Activated CD8-positive, alpha-beta memory T cell treated with anti-CD3 and anti-CD28 coated beads, Interleukin-2, amount 50 U/mL, for 24 hours (primary cell): ENCODE results near the gene HNF1A.

ENCODE experiments used
- DNase-seq: peaks from one replicate; pipeline ENCODE4 v3.0.0-alpha.2; 2020; ENCODE audit errors: extremely low read depth

The HNF1A gene

GRCh38 chr12:120988658-120989057, 10.3 kb downstream of the HNF1A start:
- no peak for DNase-seq

- DNase-seq: no peak
Observed at GRCh38 chr12:120989687-120990086, 11.3 kb downstream of the HNF1A start.

DNA sequence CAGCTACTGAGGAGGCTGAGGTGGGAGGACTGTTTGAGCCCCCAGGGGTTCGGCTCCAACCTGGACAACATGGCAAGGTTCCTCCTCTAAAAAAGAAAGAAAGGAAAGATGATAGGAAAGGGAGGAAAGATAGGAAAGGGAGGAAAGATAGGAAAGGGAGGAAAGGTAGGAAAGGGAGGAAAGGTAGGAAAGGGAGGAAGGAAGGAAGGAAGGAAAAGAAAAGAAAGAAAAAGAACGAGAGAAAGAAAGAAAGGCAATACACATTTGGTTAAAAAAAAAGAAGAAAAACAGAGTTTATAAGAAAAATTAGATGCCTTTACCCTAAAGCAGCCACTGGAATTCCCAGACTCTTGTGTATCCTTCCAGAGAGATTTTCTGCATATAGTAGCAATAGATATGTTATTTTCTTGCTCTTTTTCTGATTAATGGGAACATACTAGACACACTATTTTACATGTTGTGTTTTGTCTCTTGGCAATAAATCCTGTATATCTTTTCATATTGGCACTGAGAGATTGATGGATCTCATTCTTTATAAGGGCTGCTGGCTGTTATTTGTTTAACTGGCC, 12.2 kb downstream of the HNF1A start:
- no peak for DNase-seq

GRCh38 chr12:120991965-120992364, 13.6 kb downstream of the HNF1A start:
- no peak for DNase-seq

- no peak for DNase-seq
Observed at GRCh38 chr12:120992989-120993388, 14.6 kb downstream of the HNF1A start.

- DNase-seq: no peak
Observed at GRCh38 chr12:120993496-120993895, 15.2 kb downstream of the HNF1A start.

DNA sequence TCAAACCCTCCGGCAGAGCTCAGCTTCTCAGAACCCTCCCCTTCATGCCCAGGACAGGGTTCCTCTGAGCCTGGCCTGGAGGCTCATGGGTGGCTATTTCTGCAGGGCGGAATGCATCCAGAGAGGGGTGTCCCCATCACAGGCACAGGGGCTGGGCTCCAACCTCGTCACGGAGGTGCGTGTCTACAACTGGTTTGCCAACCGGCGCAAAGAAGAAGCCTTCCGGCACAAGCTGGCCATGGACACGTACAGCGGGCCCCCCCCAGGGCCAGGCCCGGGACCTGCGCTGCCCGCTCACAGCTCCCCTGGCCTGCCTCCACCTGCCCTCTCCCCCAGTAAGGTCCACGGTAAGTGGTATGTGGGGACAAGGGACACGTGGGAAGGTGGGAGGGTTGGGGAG, 15.7 kb downstream of the HNF1A start:
- DNase-seq: no peak

GRCh38 chr12:120994589-120995337, 16.4 kb downstream of the HNF1A start:
- DNase-seq: no peak

- DNase-seq: no peak
Observed at GRCh38 chr12:120996133-120996746, 17.9 kb downstream of the HNF1A start.

- no peak for DNase-seq
Observed at GRCh38 chr12:120997448-120997847, 19.1 kb downstream of the HNF1A start.

GRCh38 chr12:120998435-120998834, 20.1 kb downstream of the HNF1A start:
- DNase-seq: no peak

GRCh38 chr12:120999191-121000120, 21.1 kb downstream of the HNF1A start:
- no peak for DNase-seq

DNA sequence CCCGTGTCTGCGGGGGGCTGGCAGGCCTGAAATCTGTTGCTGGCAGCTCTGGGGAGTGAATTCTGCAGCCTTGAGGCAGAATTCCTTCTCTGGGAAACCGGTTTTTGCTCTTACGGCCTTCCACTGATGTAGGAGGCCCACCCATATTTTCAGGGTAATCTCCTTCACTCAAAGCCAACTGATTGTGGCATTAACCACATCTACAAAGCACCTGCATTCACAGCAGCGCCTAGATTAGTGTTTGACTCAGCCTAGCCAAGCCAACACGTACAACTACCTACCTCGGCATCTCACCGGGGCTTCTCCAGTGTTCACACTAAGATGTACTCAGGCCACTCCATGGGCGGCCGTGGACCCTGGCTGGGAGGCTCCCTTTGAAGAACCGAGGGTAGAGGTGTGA, 22.2 kb downstream of the HNF1A start:
- DNase-seq: no peak

- no peak for DNase-seq
Observed at GRCh38 chr12:121001060-121001459, 22.7 kb downstream of the HNF1A start.

DNA sequence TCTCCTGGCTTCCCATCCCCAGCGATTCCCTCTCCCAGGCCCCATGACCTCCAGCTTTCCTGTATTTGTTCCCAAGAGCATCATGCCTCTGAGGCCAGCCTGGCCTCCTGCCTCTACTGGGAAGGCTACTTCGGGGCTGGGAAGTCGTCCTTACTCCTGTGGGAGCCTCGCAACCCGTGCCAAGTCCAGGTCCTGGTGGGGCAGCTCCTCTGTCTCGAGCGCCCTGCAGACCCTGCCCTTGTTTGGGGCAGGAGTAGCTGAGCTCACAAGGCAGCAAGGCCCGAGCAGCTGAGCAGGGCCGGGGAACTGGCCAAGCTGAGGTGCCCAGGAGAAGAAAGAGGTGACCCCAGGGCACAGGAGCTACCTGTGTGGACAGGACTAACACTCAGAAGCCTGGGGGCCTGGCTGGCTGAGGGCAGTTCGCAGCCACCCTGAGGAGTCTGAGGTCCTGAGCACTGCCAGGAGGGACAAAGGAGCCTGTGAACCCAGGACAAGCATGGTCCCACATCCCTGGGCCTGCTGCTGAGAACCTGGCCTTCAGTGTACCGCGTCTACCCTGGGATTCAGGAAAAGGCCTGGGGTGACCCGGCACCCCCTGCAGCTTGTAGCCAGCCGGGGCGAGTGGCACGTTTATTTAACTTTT, 23.6 kb downstream of the HNF1A start:
- no peak for DNase-seq

- DNase-seq: no peak
Observed at GRCh38 chr12:121003650-121004049, 25.3 kb downstream of the HNF1A start.

DNA sequence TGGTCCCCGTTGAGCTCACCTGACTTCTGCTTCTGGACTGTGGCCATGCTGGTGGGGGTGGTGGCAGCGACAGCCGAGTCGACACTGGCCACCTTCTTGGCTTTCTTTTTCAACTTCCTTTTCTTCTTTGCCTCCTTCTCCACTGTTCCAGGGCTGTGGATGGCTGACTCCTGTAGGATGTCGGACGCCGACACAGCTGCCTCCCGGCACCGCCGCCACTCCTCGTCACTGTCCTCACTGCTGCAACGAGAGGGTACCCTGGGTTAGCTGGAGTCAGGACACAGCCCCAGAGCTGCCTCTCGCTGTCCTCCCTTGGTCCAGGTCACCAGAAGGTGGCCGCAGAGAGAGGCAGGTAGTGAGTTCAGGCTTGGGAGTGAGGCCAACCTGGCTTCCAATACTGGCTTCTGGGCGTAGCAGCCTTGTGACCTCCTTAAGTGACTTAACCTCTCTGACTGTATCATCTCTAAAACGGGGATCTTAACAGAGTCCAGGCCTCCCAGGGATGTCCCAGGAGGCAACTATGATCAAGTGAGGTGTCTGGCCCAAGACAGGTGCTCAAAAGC, 26.0 kb downstream of the HNF1A start:
- no peak for DNase-seq

- DNase-seq: peak; percentile 19
Observed at GRCh38 chr12:121005346-121005815, 27.0 kb downstream of the HNF1A start.

DNA sequence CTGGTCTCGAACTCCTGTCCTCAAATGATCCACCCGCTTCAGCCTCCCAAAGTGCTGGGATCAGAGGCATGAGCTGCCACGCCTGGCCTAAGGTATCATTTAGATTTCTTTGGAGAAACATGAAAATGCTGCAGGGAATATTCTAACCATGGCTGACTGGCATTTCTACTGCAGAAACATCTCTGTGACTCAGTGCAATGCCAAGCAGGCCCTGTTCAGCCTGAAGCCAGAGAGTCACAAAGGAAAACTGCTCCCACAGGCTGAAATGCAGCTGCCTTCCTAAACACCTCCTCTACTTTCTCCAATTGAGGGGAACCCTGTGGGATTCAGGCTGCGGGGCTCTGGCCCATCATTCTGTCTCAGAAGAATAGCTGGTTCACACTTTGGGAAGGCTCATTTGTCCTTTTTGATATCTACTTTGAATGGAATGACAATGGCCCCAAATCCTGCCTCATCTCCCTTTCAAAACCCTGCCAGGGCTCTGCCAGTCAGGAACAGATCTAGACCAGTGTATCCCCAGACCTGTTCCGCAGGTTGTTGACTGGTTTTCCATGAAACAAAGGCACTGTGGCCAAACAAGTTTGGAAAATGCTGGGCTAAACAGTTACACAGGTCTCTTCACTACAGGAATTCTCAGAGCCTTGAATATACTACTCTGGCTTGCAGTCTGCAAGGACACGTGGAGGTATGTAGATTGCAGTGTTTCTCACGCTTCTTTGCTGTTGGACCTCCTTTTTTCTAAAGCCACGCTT, 30.2 kb downstream of the HNF1A start:
- no peak for DNase-seq

GRCh38 chr12:121009741-121010140, 31.4 kb downstream of the HNF1A start:
- DNase-seq: no peak
